CD4-positive, alpha-beta memory T cell (primary cell): Measurements from ENCODE around the gene SERTAD3. TPM values are rescaled to one million over a fixed set of nuclear protein-coding genes. Genes with fewer than 3 reads are reported as not detected.

ENCODE experiments used
- CTCF ChIA-PET: fragments of 350-600 bp; sonication (Branson Sonifier 250); formaldehyde crosslinking; loops from one replicate; lab custom pipeline; 2021; ENCODE audit warnings: inconsistent platforms; ENCODE audit not compliant: partially characterized antibody; lab: Charles Lee
- POLR2A ChIA-PET: fragments of 350-600 bp; sonication (Branson Sonifier 250); formaldehyde crosslinking; loops from one replicate; lab custom pipeline; 2021; ENCODE audit not compliant: partially characterized antibody; lab: Charles Lee
- DNase-seq, 5 donors: peaks; one replicate each; pipeline versions ENCODE4 v3.0.0 to v3.0.0-alpha.2; 2020 to 2022; ENCODE audit warnings: mixed read lengths in 1 of 5
- H3K27ac ChIP-seq: one replicate; pipeline ENCODE4 v1.7.0; 2013; ENCODE audit warnings: low read depth, low read length
- H3K27me3 ChIP-seq: 2 replicates; pipeline ENCODE4 v1.7.0; 2013; ENCODE audit warnings: mild to moderate bottlenecking, low read length, moderate library complexity; ENCODE audit not compliant: insufficient read depth
- H3K36me3 ChIP-seq: 2 replicates; pipeline ENCODE4 v1.7.0; 2013; ENCODE audit warnings: mild to moderate bottlenecking, low read length, moderate library complexity; ENCODE audit not compliant: insufficient read depth
- H3K4me1 ChIP-seq: 2 replicates; pipeline ENCODE4 v1.7.0; 2013; ENCODE audit warnings: mild to moderate bottlenecking, low read length, moderate library complexity; ENCODE audit not compliant: insufficient read depth
- H3K4me3 ChIP-seq, 2 donors: one replicate each; pipeline ENCODE4 v1.7.0; 2013; ENCODE audit warnings: low read length in 2 of 2, mild to moderate bottlenecking in 1 of 2
- H3K9me3 ChIP-seq, 2 donors: one replicate each; pipeline ENCODE4 v1.7.0; 2013; ENCODE audit warnings: low read length in 2 of 2, control low read depth in 1 of 2; ENCODE audit not compliant: control insufficient read depth in 1 of 2
- H3K27ac Mint-ChIP-seq, 7 donors: one replicate each; pipeline ENCODE4 v1.8.0; 2020 to 2021; ENCODE audit warnings: mixed read lengths in 7 of 7, mild to moderate bottlenecking in 6 of 7, inconsistent platforms in 3 of 7, moderate library complexity in 3 of 7
- H3K27me3 Mint-ChIP-seq, 2 donors: one replicate each; pipeline ENCODE4 v1.8.0; 2020 to 2021; ENCODE audit warnings: mixed read lengths in 2 of 2
- H3K36me3 Mint-ChIP-seq, 2 donors: one replicate each; pipeline ENCODE4 v1.8.0; 2020 to 2021; ENCODE audit warnings: mixed read lengths in 2 of 2, inconsistent platforms in 1 of 2, mild to moderate bottlenecking in 1 of 2
- H3K4me1 Mint-ChIP-seq, 4 donors: one replicate each; pipeline ENCODE4 v1.8.0; 2020 to 2021; ENCODE audit warnings: mixed read lengths in 4 of 4, mild to moderate bottlenecking in 1 of 4
- H3K4me3 Mint-ChIP-seq, 8 donors: one replicate each; pipeline ENCODE4 v1.8.0; 2020 to 2021; ENCODE audit warnings: mixed read lengths in 8 of 8, mild to moderate bottlenecking in 7 of 8, moderate library complexity in 6 of 8, inconsistent platforms in 3 of 8
- H3K9me3 Mint-ChIP-seq, 8 donors: one replicate each; pipeline ENCODE4 v1.8.0; 2020 to 2021; ENCODE audit warnings: mixed read lengths in 8 of 8, mild to moderate bottlenecking in 5 of 8, inconsistent platforms in 3 of 8, moderate library complexity in 1 of 8
- intact Hi-C: fragments of 100-400 bp; cut with micrococcal nuclease; formaldehyde crosslinking; loops from one replicate; pipeline ENCODE4 v1.15.1; 2023
- polyA plus RNA-seq, 2 donors: library from polyadenylated mRNA; unstranded; fragments of 300-500 nt; fragmentation: Illumina TruSeq; gene quantifications; one replicate each; pipeline ENCODE4 v1.2.3, GENCODE V29; 2021
- total RNA-seq, 2 experiments: library from RNA; stranded (reverse); gene quantifications; one replicate each; pipeline ENCODE4 v1.2.3, GENCODE V29; 2021

The SERTAD3 gene
- total and polyA plus RNA-seq, 4 experiments from 2014 or later = 9.4 to 19.4 (median 14.6) TPM

GRCh38 chr19:40407714-40408597, 36.2 kb downstream of the SERTAD3 start:
- POLR2A ChIA-PET = interaction anchor here (0.7 to 1.4 kb wide), 5 partner anchors 13 to 56 kb away, joined by 3 to 6 read pairs (median 4); partner anchors contain the start of genes SERTAD1 and SERTAD3
- intact Hi-C loops = no loop called here
- Histone ChIP-seq H3K4me1 (peaks cover 17% of the 10 kb centered on the region), H3K4me3 (no peak overlapping the region), H3K36me3 (no peaks in the 10 kb centered on the region), H3K27ac (no peak overlapping the region), H3K9me3 (no peaks in the 10 kb centered on the region), H3K27me3 (no peaks in the 10 kb centered on the region)
- Mint-ChIP-seq H3K9me3 (peaks cover 0 to 3% (median 0%) of the 10 kb centered on the region in 8 donors), H3K27ac (peak overlapping the region in 3 of 7 donors; percentile 15 to 54 (median 22)), H3K4me3 (peak overlapping the region in 1 of 8 donors; percentile 55), H3K27me3 (no peaks in the 10 kb centered on the region), H3K4me1 (peaks cover 10 to 23% (median 19%) of the 10 kb centered on the region in 4 donors), H3K36me3 (peaks cover 0 to 1% of the 10 kb centered on the region in 2 donors)
- CTCF ChIA-PET = interaction anchor here (0.6 to 5.1 kb wide), 4 partner anchors 12 to 1467 kb away, joined by 3 to 28 read pairs (median 5); no protein-coding TSS in a partner anchor
- DNase-seq = no peak

GRCh38 chr19:40403262-40403984, 40.7 kb downstream of the SERTAD3 start:
- no peaks in the 10 kb centered on the region for H3K27me3 Mint-ChIP-seq
- peaks cover 18% of the 10 kb centered on the region for H3K4me1 ChIP-seq
- H3K27ac Mint-ChIP-seq = peak overlapping the region; percentile 46 to 95 (median 90)
- DNase-seq = peak; percentile 61 to 80 (median 64)
- no peaks in the 10 kb centered on the region for H3K27me3 ChIP-seq
- H3K4me3 ChIP-seq = peak overlapping the region; percentile 59 to 69
- no peaks in the 10 kb centered on the region for H3K36me3 ChIP-seq
- peaks cover 22 to 38% (median 29%) of the 10 kb centered on the region in 4 donors for H3K4me1 Mint-ChIP-seq
- H3K4me3 Mint-ChIP-seq = peak overlapping the region; percentile 86 to 99 (median 96)
- POLR2A ChIA-PET = interaction anchor here (1.0 to 2.9 kb wide), 13 partner anchors 8 to 207 kb away, joined by 3 to 26 read pairs (median 5); partner anchors contain the start of genes BLVRB, C19orf47, PLD3 and SERTAD1
- H3K9me3 ChIP-seq = no peaks in the 10 kb centered on the region
- CTCF ChIA-PET = interaction anchor here (0.7 to 2.1 kb wide), 3 partner anchors 13 to 19 kb away, joined by 3 to 12 read pairs (median 3); no protein-coding TSS in a partner anchor
- intact Hi-C loops = loop anchor here (1.0 to 5.0 kb wide), 2 partner anchors 55 to 64 kb away; partner anchors contain the start of genes BLVRB, C19orf47, PLD3 and SPTBN4
- peaks cover 0 to 3% (median 0%) of the 10 kb centered on the region in 8 donors for H3K9me3 Mint-ChIP-seq
- H3K36me3 Mint-ChIP-seq = peaks cover 0 to 3% of the 10 kb centered on the region in 2 donors
- peak overlapping the region; percentile 43 for H3K27ac ChIP-seq

- POLR2A ChIA-PET = no interaction called here
- H3K4me1 Mint-ChIP-seq = peaks cover 17 to 30% (median 22%) of the 10 kb centered on the region in 4 donors
- no peaks in the 10 kb centered on the region for H3K27me3 ChIP-seq
- peaks cover 0 to 3% of the 10 kb centered on the region in 2 donors for H3K36me3 Mint-ChIP-seq
- H3K4me3 ChIP-seq = no peak overlapping the region
- H3K27me3 Mint-ChIP-seq = no peaks in the 10 kb centered on the region
- H3K27ac Mint-ChIP-seq = peak overlapping the region in 1 of 7 donors; percentile 64
- peaks cover 7% of the 10 kb centered on the region for H3K4me1 ChIP-seq
- H3K4me3 Mint-ChIP-seq = no peak overlapping the region
- intact Hi-C loops = loop anchor here (5.0 kb wide), 1 partner anchor 67 kb away; the partner anchor contains the start of genes BLVRB and SPTBN4
- no peak overlapping the region for H3K27ac ChIP-seq
- CTCF ChIA-PET = no interaction called here
- H3K9me3 ChIP-seq = no peaks in the 10 kb centered on the region
- H3K9me3 Mint-ChIP-seq = peaks cover 0 to 3% (median 0%) of the 10 kb centered on the region in 8 donors
- no peak for DNase-seq
- H3K36me3 ChIP-seq = no peaks in the 10 kb centered on the region
Measured at GRCh38 chr19:40400559-40400958, 43.6 kb downstream of the SERTAD3 start.

- Histone ChIP-seq H3K27me3 (no peaks in the 10 kb centered on the region), H3K4me1 (peaks cover 7% of the 10 kb centered on the region), H3K36me3 (no peaks in the 10 kb centered on the region), H3K4me3 (no peak overlapping the region), H3K27ac (no peak overlapping the region), H3K9me3 (no peaks in the 10 kb centered on the region)
- Mint-ChIP-seq H3K27me3 (no peaks in the 10 kb centered on the region), H3K4me3 (peak overlapping the region in 6 of 8 donors; percentile 14 to 55 (median 22)), H3K36me3 (peaks cover 0 to 2% of the 10 kb centered on the region in 2 donors), H3K9me3 (peaks cover 0 to 3% (median 0%) of the 10 kb centered on the region in 8 donors), H3K27ac (no peak overlapping the region), H3K4me1 (peaks cover 13 to 21% (median 17%) of the 10 kb centered on the region in 4 donors)
- intact Hi-C loops = no loop called here
- ChIA-PET CTCF (no interaction called here), POLR2A (interaction anchor here (1.5 kb wide), 1 partner anchor 22 kb away, joined by 4 read pairs; no protein-coding TSS in a partner anchor)
- peak; percentile 41 to 78 (median 55) for DNase-seq
Measured at GRCh38 chr19:40398417-40399131, 45.6 kb downstream of the SERTAD3 start.

- no peak overlapping the region for H3K4me3 ChIP-seq
- H3K27me3 Mint-ChIP-seq = no peaks in the 10 kb centered on the region
- no peak overlapping the region for H3K27ac Mint-ChIP-seq
- ChIA-PET CTCF (no interaction called here), POLR2A (no interaction called here)
- no peaks in the 10 kb centered on the region for H3K27me3 ChIP-seq
- peaks cover 0 to 2% of the 10 kb centered on the region in 2 donors for H3K36me3 Mint-ChIP-seq
- no peaks in the 10 kb centered on the region for H3K4me1 ChIP-seq
- no peak overlapping the region for H3K27ac ChIP-seq
- intact Hi-C loops = no loop called here
- H3K4me1 Mint-ChIP-seq = peaks cover 8 to 15% (median 12%) of the 10 kb centered on the region in 4 donors
- H3K4me3 Mint-ChIP-seq = no peak overlapping the region
- DNase-seq = no peak
- no peaks in the 10 kb centered on the region for H3K36me3 ChIP-seq
- H3K9me3 ChIP-seq = no peaks in the 10 kb centered on the region
- H3K9me3 Mint-ChIP-seq = no peaks in the 10 kb centered on the region
Measured at GRCh38 chr19:40397568-40397906, 46.6 kb downstream of the SERTAD3 start.

GRCh38 chr19:40396886-40397567, 47.1 kb downstream of the SERTAD3 start:
- no peak for DNase-seq
- POLR2A ChIA-PET = no interaction called here

More at GRCh38 chr19:40396886-40397567, 47.1 kb downstream of the SERTAD3 start:
- Mint-ChIP-seq H3K36me3 (peaks cover 0 to 2% of the 10 kb centered on the region in 2 donors), H3K27ac (no peak overlapping the region), H3K4me1 (peaks cover 8 to 15% (median 12%) of the 10 kb centered on the region in 4 donors), H3K9me3 (no peaks in the 10 kb centered on the region), H3K27me3 (no peaks in the 10 kb centered on the region), H3K4me3 (no peak overlapping the region)
- no peak overlapping the region for H3K4me3 ChIP-seq
- CTCF ChIA-PET = no interaction called here
- intact Hi-C loops = no loop called here
- no peak overlapping the region for H3K27ac ChIP-seq
- no peaks in the 10 kb centered on the region for H3K36me3 ChIP-seq
- H3K4me1 ChIP-seq = no peaks in the 10 kb centered on the region
- H3K9me3 ChIP-seq = no peaks in the 10 kb centered on the region
- no peaks in the 10 kb centered on the region for H3K27me3 ChIP-seq
